Transverse colon (tissue), 4 donors: ENCODE measurements around the gene LPCAT4. TPM values are rescaled to one million over a fixed set of nuclear protein-coding genes. Genes with fewer than 3 reads are reported as not detected.
A peak's percentile ranks its signal among the peaks of the same experiment; 100 is the strongest.

Experiments
- DNase-seq: peaks from one replicate; pipeline ENCODE4 v3.0.0-alpha.2; 2019
- H3K27ac ChIP-seq, 4 donors: fragments of 200-600 bp; sonication (generic); 2 replicates each; pipeline ENCODE4 v1.5.1; 2016 to 2018; ENCODE audit warnings: inconsistent platforms in 4 of 4
- H3K27me3 ChIP-seq: fragments of 200-600 bp; sonication (generic); 2 replicates; pipeline ENCODE4 v1.5.1; 2017; ENCODE audit warnings: inconsistent platforms
- H3K36me3 ChIP-seq, 4 donors: fragments of 200-600 bp; sonication (generic); 2 replicates each; pipeline ENCODE4 v1.5.1; 2017 to 2019; ENCODE audit warnings: inconsistent platforms in 4 of 4
- H3K4me1 ChIP-seq, 4 donors: fragments of 200-600 bp; sonication (generic); 2 replicates each; pipeline ENCODE4 v1.5.1; 2017 to 2020; ENCODE audit warnings: inconsistent platforms in 4 of 4
- H3K4me3 ChIP-seq, 4 donors: fragments of 200-600 bp; sonication (generic); 1 replicate in 1 of 4; 2 replicates in 3 of 4; pipeline versions ENCODE4 v1.5.1 to v1.6.1; 2017 to 2019; ENCODE audit warnings: inconsistent platforms in 4 of 4
- H3K9me3 ChIP-seq, 2 donors: fragments of 200-600 bp; sonication (generic); 2 replicates each; pipeline ENCODE4 v1.5.1; 2017 to 2019; ENCODE audit warnings: inconsistent platforms in 2 of 2
- EP300 ChIP-seq: sonication (generic); formaldehyde crosslinking; IDR thresholded peaks from one replicate; pipeline ENCODE4 v1.6.1; 2017; ENCODE audit warnings: antibody characterized with exemption, low read depth
- POLR2A ChIP-seq: fragments of 450-650 bp; IDR thresholded peaks from one replicate; pipeline ENCODE4 v1.6.1; 2016; ENCODE audit warnings: antibody characterized with exemption, mild to moderate bottlenecking, moderate library complexity
- POLR2AphosphoS5 ChIP-seq, 3 donors: sonication (generic); formaldehyde crosslinking; IDR thresholded peaks; one replicate each; pipeline ENCODE4 v1.6.1; 2016; ENCODE audit warnings: antibody characterized with exemption in 3 of 3
- WGBS, 2 donors: methylation state at CpG; one replicate each; pipeline ENCODE4 v1.1.5; 2018; ENCODE audit warnings: low coverage in 1 of 2; 5-methylcytosine and 5-hydroxymethylcytosine counted together
- in situ Hi-C, 4 donors: fragments of 200-750 bp; cut with MboI; loops; one replicate each; pipeline versions ENCODE4 v1.15.0 to v1.15.1; 2017; ENCODE audit warnings: low sequenced_read_pairs in 3 of 4, low pct_ligation_motif_present in 1 of 4, low pct_unique_long_range_greater_than_20kb in 1 of 4
- intact Hi-C: fragments of 100-400 bp; cut with DNase I; formaldehyde crosslinking; loops from one replicate; pipeline ENCODE4 v1.15.1; 2023; ENCODE audit warnings: low total_unique reads
- total RNA-seq, 4 donors: library from RNA; depleted of rRNA; stranded (reverse); fragments of >200 nt; gene quantifications; one replicate each; pipeline ENCODE4 v1.1.0, GENCODE V29; 2016
- TF ChIP-seq, protein P1 (sequence below), 5 experiments: fragments of 200-600 bp in 3 of 5; fragments of 450-650 bp in 2 of 5; sonication (generic) in 3 of 5; IDR thresholded peaks; 1 replicate in 2 of 5; 2 replicates in 3 of 5; pipeline ENCODE4 v1.5.1; 2016 to 2017; ENCODE audit warnings: antibody characterized with exemption in 5 of 5, inconsistent platforms in 3 of 5, mild to moderate bottlenecking in 2 of 5, moderate library complexity in 1 of 5

The LPCAT4 gene
- total RNA-seq, 4 donors from 2014 or later: 109 to 380 (median 143) TPM

DNA sequence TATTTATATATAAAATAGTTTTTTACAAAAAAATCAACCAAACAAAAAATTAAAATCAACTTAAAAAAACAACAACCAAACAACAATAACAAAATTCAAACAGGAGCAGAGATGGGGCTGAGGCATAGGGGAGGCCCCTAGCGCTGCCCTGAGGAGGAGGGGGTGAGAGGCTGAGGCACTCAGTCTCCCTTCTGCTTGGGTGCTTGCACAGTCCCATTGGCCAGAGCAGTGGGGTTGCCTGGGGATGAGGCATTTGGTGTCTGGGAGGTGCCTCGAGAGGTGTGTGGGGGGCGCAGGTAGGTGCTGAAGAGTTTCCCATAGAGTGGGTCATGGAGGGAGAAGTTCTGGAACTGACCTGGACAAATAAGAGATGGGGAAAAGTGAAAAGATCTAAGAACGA lies 8.0 kb downstream of the LPCAT4 start:
- H3K9me3 ChIP-seq: no peaks in the 10 kb centered on the region
- DNase-seq: no peak
- peak overlapping the region in 1 of 4 donors; percentile 98 for H3K27ac ChIP-seq
- H3K4me1 ChIP-seq: peaks cover 0 to 46% (median 18%) of the 10 kb centered on the region in 4 donors
- no peak overlapping the region for H3K4me3 ChIP-seq
- 97% methylated on average over 4 of the region's 4 CpGs for WGBS, 2 donors
- intact Hi-C loops (no loop called here), in situ Hi-C loops (loop anchor here in 3 of 4 donors (25.0 kb wide), 3 partner anchors 122 to 272 kb away; partner anchors contain the start of genes EMC4 (in 1 of the 3), EMC7 (in 1 of the 3) and PGBD4 (in 1 of the 3))
- peaks cover 0 to 33% (median 7%) of the 10 kb centered on the region in 4 donors for H3K36me3 ChIP-seq
- TF ChIP-seq, protein P1, sequence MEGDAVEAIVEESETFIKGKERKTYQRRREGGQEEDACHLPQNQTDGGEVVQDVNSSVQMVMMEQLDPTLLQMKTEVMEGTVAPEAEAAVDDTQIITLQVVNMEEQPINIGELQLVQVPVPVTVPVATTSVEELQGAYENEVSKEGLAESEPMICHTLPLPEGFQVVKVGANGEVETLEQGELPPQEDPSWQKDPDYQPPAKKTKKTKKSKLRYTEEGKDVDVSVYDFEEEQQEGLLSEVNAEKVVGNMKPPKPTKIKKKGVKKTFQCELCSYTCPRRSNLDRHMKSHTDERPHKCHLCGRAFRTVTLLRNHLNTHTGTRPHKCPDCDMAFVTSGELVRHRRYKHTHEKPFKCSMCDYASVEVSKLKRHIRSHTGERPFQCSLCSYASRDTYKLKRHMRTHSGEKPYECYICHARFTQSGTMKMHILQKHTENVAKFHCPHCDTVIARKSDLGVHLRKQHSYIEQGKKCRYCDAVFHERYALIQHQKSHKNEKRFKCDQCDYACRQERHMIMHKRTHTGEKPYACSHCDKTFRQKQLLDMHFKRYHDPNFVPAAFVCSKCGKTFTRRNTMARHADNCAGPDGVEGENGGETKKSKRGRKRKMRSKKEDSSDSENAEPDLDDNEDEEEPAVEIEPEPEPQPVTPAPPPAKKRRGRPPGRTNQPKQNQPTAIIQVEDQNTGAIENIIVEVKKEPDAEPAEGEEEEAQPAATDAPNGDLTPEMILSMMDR (IDR thresholded peaks at IDR 0.05): no peak
- no peak for TF ChIP-seq POLR2A
- TF ChIP-seq EP300: no peak
- TF ChIP-seq POLR2AphosphoS5 (IDR thresholded peaks at IDR 0.05): no peak
- H3K27me3 ChIP-seq: no peaks in the 10 kb centered on the region

DNA sequence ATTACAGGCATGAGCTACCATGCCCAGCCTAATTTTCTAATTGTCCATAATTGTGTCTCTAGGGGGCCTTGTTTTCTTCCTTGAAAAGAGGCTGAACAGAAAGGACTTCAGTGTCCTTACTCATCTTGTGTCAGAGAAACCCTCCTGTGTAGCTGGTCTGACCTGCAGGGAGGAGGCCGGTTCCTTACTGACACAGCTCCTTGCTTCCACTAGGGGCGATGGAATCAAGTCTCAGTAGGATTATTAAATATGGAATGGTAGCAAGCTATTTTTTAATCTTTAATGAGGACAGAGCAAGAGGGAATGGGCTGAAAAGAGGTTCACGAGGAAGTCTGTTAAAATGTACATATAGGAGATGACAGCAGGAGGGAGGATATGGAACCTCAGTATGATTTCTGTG lies 8.6 kb downstream of the LPCAT4 start:
- Histone ChIP-seq H3K27me3 (no peaks in the 10 kb centered on the region), H3K36me3 (peaks cover 0 to 33% (median 7%) of the 10 kb centered on the region in 4 donors), H3K27ac (no peak overlapping the region), H3K4me1 (peaks cover 0 to 40% (median 15%) of the 10 kb centered on the region in 4 donors), H3K4me3 (no peak overlapping the region), H3K9me3 (no peaks in the 10 kb centered on the region)
- WGBS, 2 donors: 70 to 86% methylated on average over 2 to 3 of the region's 3 CpGs
- intact Hi-C loops (no loop called here), in situ Hi-C loops (loop anchor here in 3 of 4 donors (25.0 kb wide), 3 partner anchors 121 to 271 kb away; partner anchors contain the start of genes EMC4 (in 1 of the 3), EMC7 (in 1 of the 3) and PGBD4 (in 1 of the 3))
- TF ChIP-seq, protein P1 (IDR thresholded peaks at IDR 0.05): no peak
- TF ChIP-seq POLR2AphosphoS5 (IDR thresholded peaks at IDR 0.05) (no peak), POLR2A (no peak), EP300 (no peak)
- no peak for DNase-seq

DNA sequence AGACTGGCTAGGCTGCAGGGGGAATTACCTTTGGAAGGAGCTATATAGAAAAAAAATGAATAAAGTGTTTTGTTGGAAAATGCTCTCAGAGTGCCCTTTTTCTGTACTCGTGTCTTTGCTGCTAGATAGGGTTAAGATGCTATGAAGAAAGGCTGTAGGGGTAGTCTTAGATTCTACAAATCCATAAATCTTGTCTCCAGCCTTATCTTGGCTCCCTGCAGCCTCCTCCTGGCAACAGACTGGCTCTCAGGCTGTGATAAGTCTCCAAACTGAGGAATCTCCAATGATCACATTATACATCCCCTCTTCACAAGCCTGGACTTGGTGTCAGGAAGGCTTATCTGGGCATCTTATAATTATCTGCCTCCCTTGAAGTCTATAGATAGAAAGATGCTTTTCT lies 9.3 kb downstream of the LPCAT4 start:
- peaks cover 0 to 33% (median 7%) of the 10 kb centered on the region in 4 donors for H3K36me3 ChIP-seq
- TF ChIP-seq, protein P1 (IDR thresholded peaks at IDR 0.05): no peak
- TF ChIP-seq POLR2A: no peak
- no peak for TF ChIP-seq POLR2AphosphoS5 (IDR thresholded peaks at IDR 0.05)
- no peak for TF ChIP-seq EP300
- intact Hi-C loops (no loop called here), in situ Hi-C loops (loop anchor here in 3 of 4 donors (25.0 kb wide), 3 partner anchors 120 to 270 kb away; partner anchors contain the start of genes EMC4 (in 1 of the 3), EMC7 (in 1 of the 3) and PGBD4 (in 1 of the 3))
- H3K4me3 ChIP-seq: no peak overlapping the region
- WGBS, 2 donors: 83 to 86% methylated on average over 1 of the region's 1 CpG
- H3K27me3 ChIP-seq: no peaks in the 10 kb centered on the region
- no peaks in the 10 kb centered on the region for H3K9me3 ChIP-seq
- peaks cover 0 to 33% (median 8%) of the 10 kb centered on the region in 4 donors for H3K4me1 ChIP-seq
- no peak for DNase-seq
- H3K27ac ChIP-seq: no peak overlapping the region

DNA sequence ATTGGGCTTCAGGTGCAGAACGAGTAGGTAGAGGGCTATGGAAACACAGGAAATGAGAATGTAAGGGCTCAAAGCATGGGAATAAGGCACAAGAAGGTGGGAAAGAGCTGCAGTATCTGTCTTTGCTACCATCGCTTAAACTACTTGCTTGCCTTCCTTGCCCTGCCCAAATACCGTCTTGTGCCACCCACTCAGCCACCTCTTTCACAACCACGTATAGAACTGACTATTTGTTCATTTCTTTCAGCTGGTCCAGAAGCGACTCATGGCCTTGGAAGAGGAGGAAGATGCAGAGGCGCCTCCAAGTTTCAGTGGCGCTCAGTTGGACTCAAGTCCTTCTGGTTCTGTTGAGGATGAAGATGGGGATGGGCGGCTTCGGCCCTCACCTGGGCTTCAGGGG lies 11.8 kb downstream of the LPCAT4 start:
- WGBS, 2 donors: 79 to 83% methylated on average over 6 to 9 of the region's 9 CpGs
- no peak overlapping the region for H3K27ac ChIP-seq
- no peak overlapping the region for H3K4me3 ChIP-seq
- no peaks in the 10 kb centered on the region for H3K27me3 ChIP-seq
- TF ChIP-seq POLR2AphosphoS5 (IDR thresholded peaks at IDR 0.05): no peak
- H3K4me1 ChIP-seq: peaks cover 0 to 12% (median 4%) of the 10 kb centered on the region in 4 donors
- H3K9me3 ChIP-seq: no peaks in the 10 kb centered on the region
- peaks cover 0 to 24% (median 7%) of the 10 kb centered on the region in 4 donors for H3K36me3 ChIP-seq
- in situ Hi-C loops (loop anchor here in 3 of 4 donors (25.0 kb wide), 3 partner anchors 118 to 268 kb away; partner anchors contain the start of genes EMC4 (in 1 of the 3), EMC7 (in 1 of the 3) and PGBD4 (in 1 of the 3)), intact Hi-C loops (no loop called here)
- DNase-seq: no peak
